ENCODE data around the gene ZNF416.

Gene ZNF416

GRCh38 chr19:57578487-57579205 is at the start of gene ZNF416:
TSS of gene ZNF416 (minus strand) at chr19:57578911. CDS start at chr19:57578704, 207 bp downstream.
- peak; percentile 100 for DNase-seq

DNA sequence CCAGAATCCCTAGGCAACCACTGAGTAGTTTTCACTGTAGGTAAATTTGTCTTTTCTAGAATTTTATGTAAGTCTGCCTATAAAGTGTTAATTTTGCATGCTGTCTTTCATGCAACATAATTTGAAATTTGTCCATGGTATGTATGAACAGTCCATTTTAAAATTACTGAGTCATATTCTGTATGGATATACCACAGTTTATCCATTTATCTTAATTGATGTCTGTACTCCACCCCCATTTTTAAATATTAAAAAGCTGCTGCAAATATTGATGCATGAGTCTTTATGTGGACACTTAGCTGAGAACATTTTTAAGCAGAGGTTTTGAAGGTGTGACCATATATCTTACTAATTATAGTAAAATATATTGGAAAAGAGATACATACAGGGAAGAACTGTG is 44.4 kb upstream of the ZNF416 start:
- no peak for DNase-seq

GRCh38 chr19:57620673-57621348 is 42.1 kb upstream of the ZNF416 start:
- peak; percentile 22 for DNase-seq

DNA sequence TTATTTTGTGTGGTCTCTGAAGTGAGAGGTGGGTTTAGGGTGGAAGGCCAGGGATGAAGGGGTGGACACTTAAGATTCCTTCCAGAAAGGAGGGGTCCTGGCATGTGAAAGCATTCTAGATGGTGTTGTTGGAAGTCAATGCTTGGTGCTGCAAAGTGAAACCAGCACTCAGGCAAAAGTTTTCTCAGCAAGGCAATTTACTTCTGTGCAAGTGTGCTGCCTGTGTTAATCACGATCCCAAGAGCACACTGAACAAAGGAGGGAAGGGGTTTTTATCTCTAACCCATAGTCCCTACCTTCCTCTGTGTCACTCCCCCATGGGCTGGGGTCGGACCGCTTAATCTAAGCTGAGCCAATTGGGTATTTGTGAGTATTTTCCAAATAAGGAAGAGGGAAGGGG is 36.6 kb upstream of the ZNF416 start:
- DNase-seq, result peak; percentile 36

- DNase-seq, result peak; percentile 96
These were observed 35.4 kb upstream of the ZNF416 start, which contains the start of gene ZNF134 for GRCh38 chr19:57613941-57614743. TSS of gene ZNF134 (plus strand) at chr19:57614242. CDS start at chr19:57619469, 5,227 bp downstream.

DNA sequence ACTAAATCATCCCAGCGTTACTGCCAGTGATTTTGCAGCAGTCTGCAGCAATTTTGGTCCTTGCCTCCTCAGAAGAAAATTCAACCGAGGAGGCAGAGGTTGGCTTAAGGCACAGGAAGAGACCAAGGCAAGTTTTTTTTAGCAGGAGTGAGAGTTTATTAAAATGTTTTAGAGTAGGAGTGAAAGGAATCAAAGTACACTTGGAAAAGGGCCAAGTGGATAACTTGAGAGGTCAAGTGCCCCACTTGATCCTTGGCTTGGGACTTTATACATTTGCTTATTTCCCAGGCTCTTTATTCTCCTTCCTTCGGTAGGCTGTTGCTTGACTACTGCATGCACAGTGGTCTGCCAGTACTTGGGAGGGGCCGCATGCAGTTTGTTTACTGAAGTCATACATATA is 32.4 kb upstream of the ZNF416 start:
- DNase-seq, result no peak

DNA sequence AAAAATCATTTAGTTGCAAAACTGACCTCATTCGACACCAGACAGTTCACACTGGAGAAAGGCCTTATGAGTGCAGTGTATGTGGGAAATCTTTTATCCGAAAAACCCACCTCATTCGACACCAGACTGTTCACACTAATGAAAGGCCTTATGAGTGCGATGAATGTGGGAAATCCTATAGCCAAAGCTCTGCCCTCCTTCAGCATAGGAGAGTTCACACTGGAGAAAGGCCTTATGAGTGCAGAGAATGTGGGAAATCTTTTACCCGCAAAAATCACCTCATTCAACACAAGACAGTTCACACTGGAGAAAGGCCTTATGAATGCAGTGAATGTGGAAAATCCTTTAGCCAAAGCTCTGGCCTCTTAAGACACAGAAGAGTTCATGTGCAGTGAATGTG is 28.2 kb upstream of the ZNF416 start:
- no peak for DNase-seq

- DNase-seq, result peak; percentile 95
These were observed 21.2 kb upstream of the ZNF416 start, which contains the start of gene ZNF530 for GRCh38 chr19:57599761-57600383. TSS of gene ZNF530 (plus strand) at chr19:57599885. CDS start at chr19:57604346, 4,461 bp downstream.

- DNase-seq, result no peak
These were observed 20.7 kb upstream of the ZNF416 start for GRCh38 chr19:57599377-57599760.

DNA sequence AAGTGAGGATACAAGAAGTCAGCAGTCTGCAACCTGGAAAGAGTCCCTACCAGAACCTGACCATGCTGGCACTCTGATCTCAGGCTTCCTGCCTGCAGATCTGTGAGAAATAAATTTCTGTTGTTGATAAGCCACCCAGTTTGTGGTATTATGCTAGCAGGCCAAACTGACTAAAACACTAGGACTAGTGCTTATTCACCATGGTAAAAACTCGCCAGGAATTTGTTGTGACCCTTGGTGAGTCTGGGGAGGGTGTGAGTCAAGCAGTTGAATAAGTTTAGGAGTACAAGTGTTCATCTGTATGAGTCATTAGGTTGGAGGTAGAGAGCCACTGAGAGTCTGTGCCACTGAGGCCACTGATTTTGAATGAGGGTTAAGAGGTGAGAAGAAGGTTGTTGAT is 8.8 kb upstream of the ZNF416 start:
- DNase-seq, result no peak

DNA sequence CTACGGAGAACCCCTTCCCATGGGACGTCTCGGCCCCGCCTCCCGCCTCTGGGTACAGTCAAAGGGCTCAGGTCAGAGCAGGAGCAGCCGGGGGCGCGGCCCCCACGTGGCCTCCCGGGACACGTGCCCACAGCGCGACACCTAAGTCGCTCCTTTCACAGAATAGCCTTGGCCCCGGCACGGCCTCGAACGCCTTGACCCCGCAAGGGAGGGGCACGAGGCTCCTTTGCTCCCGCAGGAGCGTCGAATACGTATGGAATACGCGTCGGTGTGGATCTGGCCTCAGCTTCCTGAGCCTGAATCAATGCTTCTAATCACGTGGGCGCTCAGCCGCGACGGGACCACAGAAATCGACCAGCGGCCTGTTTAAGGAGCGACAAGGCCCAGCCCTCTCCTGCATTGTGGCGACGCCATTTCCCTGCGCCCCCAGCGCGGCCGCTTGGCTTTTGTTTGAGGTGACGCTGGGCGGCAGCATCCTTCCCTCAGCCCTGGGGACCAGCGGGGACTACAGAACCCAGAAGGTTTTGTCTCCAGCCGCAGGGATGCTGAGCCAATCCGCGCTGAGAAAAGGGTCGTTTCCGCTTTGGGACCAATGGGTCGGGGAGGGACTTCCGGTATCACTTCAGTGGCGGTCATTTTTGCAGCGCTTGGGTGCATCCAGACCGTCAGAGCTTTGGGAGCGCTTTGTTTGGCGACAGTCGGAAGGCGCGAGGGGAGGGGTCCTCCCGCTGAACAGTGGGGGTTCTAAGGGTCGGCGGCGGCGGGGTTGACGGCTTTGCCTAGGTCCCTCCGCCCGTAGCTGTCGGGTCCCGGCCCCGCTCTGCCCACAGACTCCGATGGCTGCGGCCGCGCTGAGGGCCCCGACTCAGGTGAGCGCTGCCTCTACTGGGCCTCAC is 5.1 kb upstream of the ZNF416 start, which contains the start of gene ZIK1:
Gene ZIK1, plus strand, starts transcription at position 625 of the 896 bp plus-strand sequence. Its CDS starts 212 bp downstream, at position 837.
- DNase-seq, result peak; percentile 85

DNA sequence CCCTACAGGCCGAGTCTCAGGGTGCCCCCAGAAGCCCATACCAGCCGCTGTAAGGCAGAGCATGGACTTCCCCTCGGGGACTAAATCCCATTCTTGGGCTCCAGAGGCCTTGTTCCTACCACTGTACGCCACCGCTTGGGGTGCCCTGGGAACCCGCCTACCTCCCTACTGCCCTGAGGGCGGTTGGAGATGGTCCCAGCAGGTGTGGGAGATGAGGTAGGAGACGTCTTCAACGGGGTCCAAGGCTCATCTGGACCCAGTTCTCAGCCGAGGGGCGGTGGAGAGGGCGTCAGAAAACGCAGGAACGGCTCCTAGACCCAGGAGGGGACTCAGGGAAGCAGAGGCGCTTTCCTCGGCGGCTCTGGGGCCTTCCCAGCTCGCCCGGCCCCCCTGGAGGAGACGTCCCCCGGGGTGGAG is 4.4 kb upstream of the ZNF416 start:
- DNase-seq, result no peak

- no peak for DNase-seq
These were observed 2.0 kb downstream of the ZNF416 start for GRCh38 chr19:57576661-57577060.

- DNase-seq, result no peak
These were observed 6.2 kb downstream of the ZNF416 start for GRCh38 chr19:57572415-57572947.

- DNase-seq, result no peak
These were observed 8.0 kb downstream of the ZNF416 start for GRCh38 chr19:57570707-57571106.

DNA sequence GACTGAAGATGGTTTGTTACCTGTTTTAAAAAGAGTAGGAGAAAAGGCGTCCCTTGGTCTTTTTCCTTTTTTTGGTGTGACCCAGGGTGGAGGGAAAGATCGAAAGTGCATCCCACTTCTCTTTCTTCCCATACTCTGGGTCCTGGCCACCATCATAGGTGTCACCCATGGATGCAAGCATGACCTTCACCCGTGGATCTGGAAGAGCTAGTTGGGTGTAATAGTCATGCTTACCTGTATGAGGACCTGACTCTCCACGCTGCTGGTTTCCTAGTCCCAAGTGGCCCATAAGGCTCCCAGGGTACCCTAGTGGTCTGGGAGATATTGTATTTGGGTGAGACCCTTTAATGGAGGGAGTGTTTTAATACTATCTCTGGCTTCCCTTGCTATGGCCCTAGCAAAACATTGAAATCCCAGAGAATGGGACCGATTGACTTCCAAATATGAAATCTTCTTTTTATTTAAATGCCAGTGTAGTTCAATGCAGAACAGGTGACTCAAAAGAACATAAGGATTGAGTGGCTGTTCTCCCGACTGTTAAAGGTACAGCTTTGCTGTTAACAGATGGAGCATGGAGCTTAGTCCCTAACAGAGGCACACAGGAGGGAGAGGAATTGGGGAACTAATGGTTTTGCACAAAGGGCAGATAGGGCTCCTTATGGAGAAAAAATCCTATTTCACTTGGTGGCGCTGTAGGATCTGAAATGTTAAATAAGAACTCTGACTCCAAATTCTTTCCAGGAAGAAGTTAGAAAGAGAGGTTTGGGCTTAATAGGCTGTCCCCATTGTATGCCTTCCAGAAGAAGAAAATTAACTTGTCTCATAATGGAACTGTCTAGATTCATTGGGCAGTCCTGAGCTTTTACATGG is 12.1 kb downstream of the ZNF416 start:
- DNase-seq, result peak; percentile 48

DNA sequence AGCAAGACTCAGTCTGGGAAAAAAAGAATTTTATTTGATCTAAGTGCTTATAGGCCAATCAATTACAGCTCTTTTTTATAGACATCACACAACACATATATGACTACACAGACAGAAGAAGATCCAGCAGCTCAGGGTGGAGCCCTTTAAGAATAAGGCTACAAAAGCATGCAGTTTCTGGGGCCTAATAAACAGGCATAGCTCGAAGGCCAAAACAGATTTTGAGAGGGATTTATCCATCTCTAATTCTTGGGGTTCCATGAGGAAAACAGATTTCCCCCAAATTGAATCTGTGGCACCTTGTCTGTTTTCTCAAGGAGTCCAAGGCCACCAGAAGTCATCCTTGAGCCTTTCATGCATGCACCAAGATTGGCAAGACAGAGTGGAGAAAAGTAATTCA is 15.2 kb downstream of the ZNF416 start:
- no peak for DNase-seq

DNA sequence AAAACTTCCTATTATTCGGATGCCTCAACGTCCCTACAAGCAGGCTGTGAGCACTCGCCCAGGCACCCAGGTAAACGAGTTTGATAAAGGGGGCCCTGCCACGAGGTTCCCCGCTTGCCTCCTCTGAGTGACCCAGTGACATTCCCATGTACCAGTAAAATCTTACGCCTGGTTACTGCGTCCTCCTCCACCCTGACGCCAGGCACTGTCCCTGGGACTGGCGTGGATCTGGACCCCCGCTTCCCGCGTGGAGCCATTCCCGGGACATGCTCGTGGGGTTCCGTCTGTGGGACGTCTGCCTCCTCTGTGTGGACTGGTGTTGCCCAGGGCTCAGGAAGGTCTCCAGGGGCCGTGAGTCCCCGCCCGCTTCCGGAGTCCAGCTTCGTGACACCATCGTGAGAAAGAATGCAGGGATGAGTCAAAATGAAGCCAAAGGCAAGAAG is 18.6 kb downstream of the ZNF416 start:
- DNase-seq, result no peak

GRCh38 chr19:57559404-57560025 is 19.2 kb downstream of the ZNF416 start, which contains the start of gene ZNF550:
TSS of gene ZNF550 (minus strand) at chr19:57559863. CDS start at chr19:57559682, 181 bp downstream.
- DNase-seq, result peak; percentile 90

DNA sequence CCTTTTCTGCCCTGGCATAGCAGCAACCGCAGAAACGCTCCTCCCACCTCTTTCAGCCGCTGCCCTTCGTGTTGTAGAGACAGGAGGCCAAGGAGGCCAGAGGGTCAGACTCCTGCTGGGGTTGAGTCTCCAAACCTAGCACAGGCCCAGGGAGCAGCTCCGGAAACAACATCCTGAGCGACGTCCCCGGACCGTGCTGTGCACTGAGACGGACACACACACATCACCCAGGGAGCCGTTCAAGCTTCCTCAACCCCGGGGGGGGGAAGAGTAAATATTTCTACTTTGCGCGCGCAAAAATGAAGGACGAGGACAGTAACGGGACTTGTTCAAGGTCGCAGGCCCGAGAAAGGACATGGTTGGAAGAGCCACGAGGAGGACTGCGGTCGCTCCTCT is 19.7 kb downstream of the ZNF416 start:
- no peak for DNase-seq

All from MV-4-11 (cell line).